ENCODE data around the gene JMJD8.

JMJD8 gene

DNA sequence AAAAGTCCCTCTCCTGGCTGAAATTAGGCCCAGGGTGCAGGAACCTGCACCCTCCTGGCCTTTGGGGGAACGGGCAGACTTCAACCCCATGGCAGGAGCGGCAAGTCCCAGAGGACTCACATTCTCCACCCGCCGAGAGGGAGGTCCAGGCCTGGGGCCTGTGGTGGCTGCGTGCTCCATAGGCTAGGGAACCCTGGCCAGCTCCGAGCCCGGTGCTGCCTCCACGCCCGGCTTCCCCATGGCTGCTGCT lies 42.0 kb upstream of the JMJD8 start:
- TF ChIP-seq, protein P1, sequence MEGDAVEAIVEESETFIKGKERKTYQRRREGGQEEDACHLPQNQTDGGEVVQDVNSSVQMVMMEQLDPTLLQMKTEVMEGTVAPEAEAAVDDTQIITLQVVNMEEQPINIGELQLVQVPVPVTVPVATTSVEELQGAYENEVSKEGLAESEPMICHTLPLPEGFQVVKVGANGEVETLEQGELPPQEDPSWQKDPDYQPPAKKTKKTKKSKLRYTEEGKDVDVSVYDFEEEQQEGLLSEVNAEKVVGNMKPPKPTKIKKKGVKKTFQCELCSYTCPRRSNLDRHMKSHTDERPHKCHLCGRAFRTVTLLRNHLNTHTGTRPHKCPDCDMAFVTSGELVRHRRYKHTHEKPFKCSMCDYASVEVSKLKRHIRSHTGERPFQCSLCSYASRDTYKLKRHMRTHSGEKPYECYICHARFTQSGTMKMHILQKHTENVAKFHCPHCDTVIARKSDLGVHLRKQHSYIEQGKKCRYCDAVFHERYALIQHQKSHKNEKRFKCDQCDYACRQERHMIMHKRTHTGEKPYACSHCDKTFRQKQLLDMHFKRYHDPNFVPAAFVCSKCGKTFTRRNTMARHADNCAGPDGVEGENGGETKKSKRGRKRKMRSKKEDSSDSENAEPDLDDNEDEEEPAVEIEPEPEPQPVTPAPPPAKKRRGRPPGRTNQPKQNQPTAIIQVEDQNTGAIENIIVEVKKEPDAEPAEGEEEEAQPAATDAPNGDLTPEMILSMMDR (IDR thresholded peaks at IDR 0.05; ENCODE audit: low read depth, low read length), result no peak
- no peak for DNase-seq (ENCODE audit: low read depth in 2 of 2)
- H3K4me3 ChIP-seq (replicated peaks in 1 of 2; ENCODE audit: low read depth in 2 of 2, low read length in 2 of 2), result no peak overlapping the region

DNA sequence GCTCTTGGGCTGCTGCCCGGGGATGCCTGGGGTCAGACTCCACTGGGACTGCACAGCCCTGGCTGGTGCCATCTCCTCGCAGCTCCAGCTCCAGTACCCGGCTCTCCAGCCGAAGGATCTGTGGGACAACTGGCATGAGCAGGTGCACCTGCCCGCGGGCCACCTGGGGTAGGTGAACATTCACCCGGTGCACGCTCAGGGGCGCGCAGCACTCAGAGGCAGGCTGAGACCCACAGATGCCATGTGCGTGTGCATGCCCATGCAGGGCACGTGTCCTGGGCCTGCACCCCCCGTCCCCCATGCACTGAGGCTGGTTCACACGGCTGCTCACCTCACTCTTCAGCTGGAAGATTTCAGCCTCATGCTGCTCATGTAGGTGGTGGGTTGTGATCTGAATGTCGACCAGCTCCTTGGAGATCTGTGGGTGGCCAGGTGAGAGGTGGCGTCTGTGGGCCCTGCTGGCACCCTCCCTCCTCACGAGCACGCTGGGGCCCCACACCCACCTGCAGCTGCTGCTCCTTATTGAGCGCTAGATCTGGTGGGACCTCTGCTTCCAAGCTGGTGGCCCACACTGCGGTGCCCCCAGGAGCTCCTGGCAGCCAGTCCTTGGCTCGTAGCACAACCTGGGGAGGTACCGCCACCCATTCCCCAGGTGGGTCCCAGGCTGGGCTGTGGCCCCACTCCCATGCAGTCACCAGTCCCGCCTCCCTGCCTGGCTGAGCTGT lies 41.5 kb upstream of the JMJD8 start:
- DNase-seq (ENCODE audit: low read depth in 2 of 2), result no peak
- TF ChIP-seq, protein P1 (IDR thresholded peaks at IDR 0.05; ENCODE audit: low read depth, low read length), result no peak
- no peak overlapping the region for H3K4me3 ChIP-seq (replicated peaks in 1 of 2; ENCODE audit: low read depth in 2 of 2, low read length in 2 of 2)

DNA sequence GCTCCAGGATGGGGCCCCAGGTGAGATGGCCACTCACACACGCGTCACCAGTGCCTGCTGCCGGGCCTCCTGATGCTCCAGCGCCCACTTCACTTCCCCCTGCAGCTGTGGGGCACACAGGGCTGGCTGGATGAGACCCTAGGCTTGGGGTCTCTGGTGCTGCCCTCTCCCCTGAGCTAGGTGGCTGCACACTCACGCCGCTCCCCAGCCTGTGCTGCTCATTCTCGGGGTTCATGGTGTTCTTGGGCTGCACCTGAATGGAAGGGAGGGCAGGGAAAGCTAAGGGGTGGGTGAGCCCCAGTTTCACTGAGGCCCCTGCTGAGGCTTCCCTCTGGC lies 40.9 kb upstream of the JMJD8 start:
- H3K4me3 ChIP-seq (replicated peaks in 1 of 2; ENCODE audit: low read depth in 2 of 2, low read length in 2 of 2), result no peak overlapping the region
- DNase-seq (ENCODE audit: low read depth in 2 of 2), result no peak
- TF ChIP-seq, protein P1 (IDR thresholded peaks at IDR 0.05; ENCODE audit: low read depth, low read length), result no peak

DNA sequence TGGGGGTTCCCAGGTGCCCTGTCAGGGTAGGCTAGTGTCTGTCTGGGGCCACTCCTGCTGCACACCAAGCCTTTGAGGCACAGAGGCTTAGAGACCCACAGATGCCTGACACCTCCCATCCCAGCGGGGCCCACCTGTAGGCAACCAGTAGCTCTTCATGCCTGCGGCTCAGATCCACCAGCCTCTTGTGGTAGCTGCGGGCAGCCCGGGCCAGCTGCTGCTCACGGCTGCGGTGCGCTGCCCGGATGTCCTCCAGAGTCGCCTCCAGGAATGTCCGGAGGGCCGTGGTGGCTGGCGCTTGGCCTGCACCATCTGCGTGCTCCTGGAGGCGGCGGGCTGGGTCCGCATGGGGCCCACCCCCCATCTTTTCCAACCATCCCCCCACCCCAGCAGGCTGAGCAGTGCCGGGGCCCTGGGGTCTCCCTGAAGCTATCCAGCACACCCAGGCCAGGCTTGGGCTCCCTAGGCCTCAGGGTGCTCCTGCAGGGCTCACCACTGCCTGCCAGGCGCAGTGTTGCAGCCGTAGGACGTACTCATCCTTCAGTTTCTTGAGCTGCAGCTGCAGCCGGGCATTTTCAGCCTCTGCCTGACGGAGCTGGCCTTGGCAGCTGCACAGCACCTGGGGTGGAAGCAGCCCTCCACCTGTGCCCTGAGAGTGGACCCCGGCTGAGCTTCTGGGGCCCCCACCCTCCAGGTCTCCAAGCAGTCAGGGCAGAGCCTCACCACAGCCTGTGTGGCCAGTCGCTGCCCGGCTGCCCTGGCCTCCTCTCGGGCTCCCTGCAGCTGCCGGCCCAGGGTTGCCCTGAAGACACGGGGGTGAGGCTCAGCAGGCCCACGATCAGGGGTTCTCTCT lies 40.3 kb upstream of the JMJD8 start:
- no peak for DNase-seq (ENCODE audit: low read depth in 2 of 2)
- H3K4me3 ChIP-seq (replicated peaks in 1 of 2; ENCODE audit: low read depth in 2 of 2, low read length in 2 of 2), result no peak overlapping the region
- TF ChIP-seq, protein P1 (IDR thresholded peaks at IDR 0.05; ENCODE audit: low read depth, low read length), result no peak

DNA sequence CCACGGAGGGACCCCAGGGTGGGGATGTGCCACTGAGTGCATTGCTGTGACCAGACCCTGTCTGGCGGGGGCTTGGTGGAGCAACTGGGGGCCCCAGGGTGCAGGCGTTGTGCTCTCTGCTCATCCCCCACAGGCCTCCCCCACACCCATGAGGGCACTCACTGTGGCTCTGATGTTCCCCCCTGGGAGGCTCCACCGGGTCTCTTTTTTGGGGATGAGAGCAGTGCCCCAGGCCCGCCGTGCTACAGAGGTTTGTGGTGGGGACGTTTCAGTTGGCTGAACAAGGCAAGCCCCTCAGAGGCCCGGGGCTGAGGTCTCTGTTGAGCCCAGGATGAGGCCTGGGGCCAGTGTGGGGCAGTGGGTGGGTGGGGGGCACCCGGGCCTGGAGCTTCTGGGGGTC lies 39.6 kb upstream of the JMJD8 start:
- H3K4me3 ChIP-seq (replicated peaks in 1 of 2; ENCODE audit: low read depth in 2 of 2, low read length in 2 of 2), result no peak overlapping the region
- TF ChIP-seq, protein P1 (IDR thresholded peaks at IDR 0.05; ENCODE audit: low read depth, low read length), result no peak
- no peak for DNase-seq (ENCODE audit: low read depth in 2 of 2)

DNA sequence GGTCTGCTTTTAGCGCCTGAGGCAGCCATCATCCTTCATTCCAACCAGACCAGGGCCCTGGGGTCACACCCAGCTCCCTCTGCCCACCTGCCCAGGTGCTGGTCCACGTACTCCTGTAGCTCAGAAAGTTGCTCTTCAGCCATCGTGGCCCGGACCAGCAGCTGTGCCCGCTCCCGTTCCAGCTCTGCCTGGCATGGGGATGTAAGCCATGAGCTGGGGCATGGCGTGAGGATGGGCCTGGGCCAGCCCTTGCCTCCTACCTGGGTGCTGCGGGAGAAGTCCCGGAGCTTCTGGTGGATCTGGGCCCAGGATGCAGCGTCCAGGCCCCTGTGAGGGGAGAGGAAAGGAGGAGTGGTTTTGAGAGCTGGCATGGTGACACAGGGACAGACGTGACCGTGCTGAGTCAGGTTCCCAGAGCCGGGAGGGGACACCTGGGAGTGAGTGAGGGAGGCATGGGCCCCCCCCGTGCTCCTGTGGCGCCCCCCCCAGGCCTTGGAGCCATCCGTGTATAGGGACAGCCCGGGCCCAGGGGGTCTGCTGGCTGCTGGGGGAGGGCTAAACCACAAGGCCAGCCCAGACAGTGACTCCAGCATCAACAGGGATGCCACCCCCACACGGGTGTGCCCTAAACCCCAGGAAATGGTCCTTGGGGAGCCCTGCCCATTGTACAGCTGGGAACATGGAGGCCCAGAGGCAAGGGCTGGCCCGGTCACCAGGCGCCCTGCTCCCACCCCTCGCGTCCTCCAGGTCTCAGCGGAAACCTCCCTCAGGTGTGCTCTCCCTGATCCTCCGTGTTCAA lies 38.9 kb upstream of the JMJD8 start:
- H3K4me3 ChIP-seq (replicated peaks in 1 of 2; ENCODE audit: low read depth in 2 of 2, low read length in 2 of 2), result no peak overlapping the region
- TF ChIP-seq, protein P1 (IDR thresholded peaks at IDR 0.05; ENCODE audit: low read depth, low read length), result no peak
- DNase-seq (ENCODE audit: low read depth in 2 of 2), result no peak

All from cardiac fibroblast (primary cell).